Measurements from ENCODE around the gene CCP110.

Gene CCP110

DNA sequence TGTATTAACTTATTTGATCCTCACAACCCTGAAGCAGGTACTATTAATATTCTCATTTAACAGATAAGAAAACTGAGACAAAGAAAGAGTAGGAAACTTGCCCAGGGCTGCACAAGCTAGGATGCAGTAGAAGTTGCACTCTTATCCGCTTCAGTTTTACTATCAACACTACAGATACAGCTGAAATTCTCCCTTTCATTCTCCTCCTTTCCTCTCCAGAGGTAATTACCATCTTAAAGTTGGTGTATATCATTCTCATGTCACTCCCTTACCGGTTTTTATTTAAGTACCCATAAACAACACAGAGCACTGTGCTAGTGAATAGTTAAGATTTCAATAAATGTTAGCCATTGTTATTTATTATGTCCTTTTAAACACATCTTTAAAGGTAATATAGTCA is 5.4 kb upstream of the CCP110 start:
- Histone ChIP-seq H3K4me3 (no peak overlapping the region), H3K27ac (no peak overlapping the region)
- no peak for DNase-seq (ENCODE audit: low spot score)
- TF ChIP-seq, protein P1, sequence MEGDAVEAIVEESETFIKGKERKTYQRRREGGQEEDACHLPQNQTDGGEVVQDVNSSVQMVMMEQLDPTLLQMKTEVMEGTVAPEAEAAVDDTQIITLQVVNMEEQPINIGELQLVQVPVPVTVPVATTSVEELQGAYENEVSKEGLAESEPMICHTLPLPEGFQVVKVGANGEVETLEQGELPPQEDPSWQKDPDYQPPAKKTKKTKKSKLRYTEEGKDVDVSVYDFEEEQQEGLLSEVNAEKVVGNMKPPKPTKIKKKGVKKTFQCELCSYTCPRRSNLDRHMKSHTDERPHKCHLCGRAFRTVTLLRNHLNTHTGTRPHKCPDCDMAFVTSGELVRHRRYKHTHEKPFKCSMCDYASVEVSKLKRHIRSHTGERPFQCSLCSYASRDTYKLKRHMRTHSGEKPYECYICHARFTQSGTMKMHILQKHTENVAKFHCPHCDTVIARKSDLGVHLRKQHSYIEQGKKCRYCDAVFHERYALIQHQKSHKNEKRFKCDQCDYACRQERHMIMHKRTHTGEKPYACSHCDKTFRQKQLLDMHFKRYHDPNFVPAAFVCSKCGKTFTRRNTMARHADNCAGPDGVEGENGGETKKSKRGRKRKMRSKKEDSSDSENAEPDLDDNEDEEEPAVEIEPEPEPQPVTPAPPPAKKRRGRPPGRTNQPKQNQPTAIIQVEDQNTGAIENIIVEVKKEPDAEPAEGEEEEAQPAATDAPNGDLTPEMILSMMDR (IDR thresholded peaks at IDR 0.05) = no peak

DNA sequence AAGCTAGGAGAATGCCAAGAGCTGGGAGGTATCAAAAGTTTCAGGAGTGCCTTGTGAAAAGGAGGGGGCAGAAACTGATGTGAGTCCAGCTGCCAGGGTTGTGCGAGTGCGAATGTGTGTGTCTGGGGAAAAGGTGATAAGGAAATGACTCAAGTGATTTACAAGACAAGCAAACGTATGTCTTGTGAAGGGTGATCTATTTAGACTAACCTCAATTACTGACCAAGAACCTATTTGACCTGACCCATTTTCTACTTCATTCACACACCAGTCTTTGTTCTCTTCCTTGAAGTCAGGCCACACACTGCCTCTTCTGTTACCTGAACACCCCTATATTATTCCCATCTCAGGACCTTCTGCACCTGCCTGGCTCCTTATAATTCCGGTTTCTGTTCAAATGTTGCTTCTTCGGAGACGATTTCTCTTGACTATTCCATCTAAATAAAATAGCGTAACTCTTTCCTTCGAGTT is 2.8 kb upstream of the CCP110 start:
- no peak for DNase-seq (ENCODE audit: low spot score)
- Histone ChIP-seq H3K27ac (peak overlapping the region; percentile 82 to 91), H3K4me3 (peak overlapping the region; percentile 83)
- TF ChIP-seq, protein P1 (IDR thresholded peaks at IDR 0.05) = no peak

DNA sequence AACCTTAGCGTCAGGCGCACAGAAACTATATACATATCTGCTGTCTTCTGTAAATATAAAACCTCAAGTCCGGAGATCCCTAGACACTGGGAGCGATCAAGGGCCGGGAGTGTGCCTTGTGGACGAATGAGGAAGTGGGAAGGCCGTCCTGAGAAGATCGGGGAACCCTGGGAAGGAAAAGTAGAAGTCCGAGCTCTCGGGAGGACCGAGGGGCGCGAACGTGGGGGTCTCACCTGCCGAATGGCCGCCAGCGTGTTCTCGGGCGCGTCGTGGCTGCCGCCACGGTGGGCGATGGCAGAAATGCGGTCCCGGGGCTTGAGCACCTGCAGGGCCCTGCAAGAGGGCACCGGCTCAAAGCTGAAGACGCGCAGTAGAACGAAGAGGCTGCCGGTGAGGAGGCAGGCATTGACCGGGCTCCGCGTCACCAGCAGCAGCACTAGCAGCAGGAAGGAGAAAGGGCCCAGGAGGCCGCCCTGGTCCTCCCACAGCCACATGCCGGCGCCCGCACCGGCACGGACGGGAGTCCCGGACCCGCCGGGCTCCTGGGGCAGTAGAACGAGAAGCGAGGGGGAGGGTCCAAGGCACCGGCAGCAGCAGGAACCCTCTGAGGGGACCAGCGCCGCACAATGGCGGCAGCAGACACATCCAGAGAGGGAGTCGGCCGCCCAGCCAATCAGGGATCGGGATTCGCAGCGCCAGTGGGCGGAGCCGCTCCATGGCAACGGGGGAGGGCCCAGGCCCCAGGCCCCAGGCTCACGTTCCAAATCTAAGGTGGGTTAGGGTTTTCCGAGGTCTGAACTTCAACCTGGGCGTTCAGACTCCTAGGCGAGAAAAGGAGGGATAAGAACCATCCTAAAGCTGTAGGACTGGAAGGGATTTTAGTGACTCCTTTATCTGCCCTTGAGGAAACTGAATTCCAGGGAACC is 2.0 kb upstream of the CCP110 start, which contains the start of gene GDE1:
Gene GDE1 (minus strand): TSS at position 628 of the 926 bp plus-strand sequence. CDS start 134 bp downstream, at position 494.
- Histone ChIP-seq H3K4me3 (peak within 1 kb of the TSS; percentile 83), H3K27ac (peak within 1 kb of the TSS; percentile 82 to 91)
- TF ChIP-seq, protein P1 (IDR thresholded peaks at IDR 0.05) = no peak
- DNase-seq (ENCODE audit: low spot score) = peak; percentile 97

DNA sequence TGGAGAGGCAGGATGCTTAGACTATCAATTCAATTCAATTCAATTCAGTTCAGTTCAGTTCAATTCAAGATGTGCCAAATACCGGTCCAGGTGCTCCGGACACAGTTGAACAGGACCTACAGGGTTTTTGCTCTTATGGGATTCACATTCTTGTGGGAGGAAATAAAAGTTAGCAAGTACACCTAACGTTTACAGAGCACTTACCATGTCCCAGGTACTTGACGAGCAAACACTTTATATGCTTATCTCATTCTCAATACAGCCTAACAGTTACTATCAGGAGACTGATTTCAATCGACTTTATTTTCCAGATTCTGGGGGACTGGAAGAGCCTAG is 1.4 kb upstream of the CCP110 start:
- no peak for DNase-seq (ENCODE audit: low spot score)
- Histone ChIP-seq H3K27ac (peak overlapping the region; percentile 82 to 91), H3K4me3 (peak overlapping the region; percentile 83)
- TF ChIP-seq, protein P1 (IDR thresholded peaks at IDR 0.05) = no peak

DNA sequence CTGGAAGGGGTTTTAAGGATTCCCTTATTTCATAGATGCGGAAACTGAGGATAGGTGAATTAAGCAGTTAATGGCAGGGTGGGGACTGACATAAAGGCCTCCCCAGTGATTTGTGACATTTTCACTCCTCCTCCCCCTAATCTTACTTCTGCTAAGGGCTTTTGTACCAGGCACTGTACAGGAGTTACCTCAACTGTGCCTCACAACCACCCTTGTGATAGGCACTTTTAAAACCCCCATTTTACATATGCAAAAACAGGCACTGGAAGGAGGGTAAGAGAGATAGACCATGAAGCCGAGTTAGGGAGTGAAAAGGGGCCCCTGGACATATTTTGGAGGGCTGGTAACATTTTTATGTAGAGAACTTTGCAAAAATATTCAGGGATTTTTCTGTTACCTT is 982 bp upstream of the CCP110 start:
- Histone ChIP-seq H3K4me3 (no peak overlapping the region), H3K27ac (no peak overlapping the region)
- DNase-seq (ENCODE audit: low spot score) = no peak
- TF ChIP-seq, protein P1 (IDR thresholded peaks at IDR 0.05) = no peak

DNA sequence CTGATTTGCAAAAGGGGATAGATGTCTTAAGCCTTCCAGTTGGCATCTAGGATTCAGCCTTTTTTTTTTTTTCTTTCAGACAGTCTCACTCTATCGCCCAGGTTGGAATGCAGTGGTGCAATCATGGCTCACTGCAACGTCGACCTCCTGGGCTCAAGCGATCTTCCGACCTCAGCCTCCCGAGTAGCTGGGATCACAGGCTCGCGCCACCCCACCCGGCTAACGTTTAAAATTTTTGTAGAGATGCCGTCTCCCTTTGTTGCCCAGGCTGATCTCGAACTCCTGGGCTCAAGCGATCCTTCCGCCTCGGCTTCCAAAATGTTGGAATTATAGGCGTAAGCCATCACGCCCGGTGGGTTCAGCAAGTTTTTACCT is 571 bp upstream of the CCP110 start:
- Histone ChIP-seq H3K27ac (no peak overlapping the region), H3K4me3 (peak overlapping the region; percentile 97)
- TF ChIP-seq, protein P1 (IDR thresholded peaks at IDR 0.05) = no peak
- no peak for DNase-seq (ENCODE audit: low spot score)

DNA sequence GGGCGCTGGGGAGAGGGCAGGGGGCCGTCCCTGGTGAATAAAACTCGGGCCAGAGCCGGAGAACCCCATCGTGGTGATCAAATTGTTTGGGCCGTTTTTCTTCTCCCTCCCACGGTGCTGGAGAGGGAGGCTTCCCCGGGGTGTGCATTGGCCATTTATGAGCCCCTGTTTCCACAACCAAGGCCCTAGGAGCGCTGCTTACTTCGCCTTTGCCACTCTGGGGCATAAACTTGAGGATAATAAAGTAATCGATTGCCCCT is 544 bp downstream of the CCP110 start:
- H3K4me3 ChIP-seq = peak overlapping the region; percentile 97
- TF ChIP-seq, protein P1 (IDR thresholded peaks at IDR 0.05) = no peak
- peak overlapping the region; percentile 47 to 75 for H3K27ac ChIP-seq
- DNase-seq (ENCODE audit: low spot score) = no peak
